Measurements from ENCODE around the gene TAL1. TPM values are rescaled to one million over a fixed set of nuclear protein-coding genes. Genes with fewer than 3 reads are reported as not detected.
"Not testable (repeated sequence)": the region's sequence is repeated elsewhere in the genome, so short reads cannot be mapped to it uniquely, and the experiment has no call there.

Gene TAL1
- total RNA-seq, 1 donor from 2014 or later, result 1.9 TPM

- DNase-seq (ENCODE audit: low spot score), result no peak
- ATAC-seq, result no peak
Observed at GRCh38 chr1:47213230-47213963, 18.6 kb downstream of the TAL1 start.

GRCh38 chr1:47212636-47213229 lies 19.3 kb downstream of the TAL1 start:
- ATAC-seq (no peak), DNase-seq (ENCODE audit: low spot score) (no peak)

GRCh38 chr1:47211796-47212269 lies 20.2 kb downstream of the TAL1 start:
- ATAC-seq (peak; percentile 79), DNase-seq (ENCODE audit: low spot score) (no peak)

- DNase-seq (ENCODE audit: low spot score) (no peak), ATAC-seq (no peak)
Observed at GRCh38 chr1:47210666-47211065, 21.4 kb downstream of the TAL1 start.

GRCh38 chr1:47209725-47210325 lies 22.2 kb downstream of the TAL1 start:
- no peak for DNase-seq (ENCODE audit: low spot score)
- no peak for ATAC-seq

- DNase-seq (ENCODE audit: low spot score), result no peak
- no peak for ATAC-seq
Observed at GRCh38 chr1:47209091-47209490, 22.9 kb downstream of the TAL1 start.

- DNase-seq (ENCODE audit: low spot score), result no peak
- ATAC-seq, result no peak
Observed at GRCh38 chr1:47208374-47208850, 23.6 kb downstream of the TAL1 start.

- ATAC-seq, result no peak
Observed at GRCh38 chr1:47207803-47208373, 24.1 kb downstream of the TAL1 start.

GRCh38 chr1:47205918-47206317 lies 26.1 kb downstream of the TAL1 start:
- no peak for ATAC-seq
- DNase-seq (ENCODE audit: low spot score), result no peak

More at GRCh38 chr1:47207803-47208373, 24.1 kb downstream of the TAL1 start:
- DNase-seq (ENCODE audit: low spot score), result no peak

GRCh38 chr1:47203504-47203903 lies 28.5 kb downstream of the TAL1 start:
- ATAC-seq; DNase-seq (ENCODE audit: low spot score): not testable (repeated sequence)

- no peak for DNase-seq (ENCODE audit: low spot score)
- ATAC-seq, result no peak
Observed at GRCh38 chr1:47201179-47201578, 30.8 kb downstream of the TAL1 start.

GRCh38 chr1:47198214-47198613 lies 33.8 kb downstream of the TAL1 start:
- no peak for DNase-seq (ENCODE audit: low spot score)

GRCh38 chr1:47196622-47197021 lies 35.4 kb downstream of the TAL1 start:
- no peak for DNase-seq (ENCODE audit: low spot score)
- ATAC-seq, result no peak

More at GRCh38 chr1:47198214-47198613, 33.8 kb downstream of the TAL1 start:
- ATAC-seq, result no peak

GRCh38 chr1:47195981-47196380 lies 36.0 kb downstream of the TAL1 start:
- DNase-seq (ENCODE audit: low spot score); ATAC-seq: not testable (repeated sequence)

- no peak for ATAC-seq
- DNase-seq (ENCODE audit: low spot score), result peak; percentile 1
Observed at GRCh38 chr1:47194311-47194710, 37.7 kb downstream of the TAL1 start.

- peak; percentile 16 for DNase-seq (ENCODE audit: low spot score)
- ATAC-seq, result not testable (repeated sequence)
Observed at GRCh38 chr1:47193496-47193895, 38.5 kb downstream of the TAL1 start.

- DNase-seq (ENCODE audit: low spot score) (peak; percentile 70), ATAC-seq (peak; percentile 87)
Observed at GRCh38 chr1:47192458-47193384, 39.3 kb downstream of the TAL1 start.

GRCh38 chr1:47191940-47192457 lies 40.0 kb downstream of the TAL1 start:
- peak; percentile 27 for DNase-seq (ENCODE audit: low spot score)

GRCh38 chr1:47190857-47191256 lies 41.2 kb downstream of the TAL1 start:
- DNase-seq (ENCODE audit: low spot score), result peak; percentile 38
- ATAC-seq, result no peak

More at GRCh38 chr1:47191940-47192457, 40.0 kb downstream of the TAL1 start:
- no peak for ATAC-seq

GRCh38 chr1:47190509-47190855 lies 41.5 kb downstream of the TAL1 start:
- DNase-seq (ENCODE audit: low spot score) (no peak), ATAC-seq (no peak)
